Lung (tissue), 12 donors: Measurements from ENCODE around the gene SAMD1. TPM values are rescaled to one million over a fixed set of nuclear protein-coding genes. Genes with fewer than 3 reads are reported as not detected.
"Not testable (repeated sequence)": the region's sequence is repeated elsewhere in the genome, so short reads cannot be mapped to it uniquely, and the experiment has no call there.

ENCODE experiments used
- ATAC-seq: fragments of 200-7000 bp; cut with Tn5 transposase; one replicate; pipeline ENCODE4 v1.9.1; 2020; ENCODE audit warnings: moderate number of reproducible peaks; ENCODE audit not compliant: insufficient read depth, low FRiP score
- DNase-seq, 3 donors: peaks; one replicate each; pipeline ENCODE4 v3.0.0-alpha.2; 2013 to 2017
- H3K27ac ChIP-seq, 2 donors: one replicate each; pipeline ENCODE4 v1.5.1; 2013; ENCODE audit warnings: mild to moderate bottlenecking in 2 of 2, moderate library complexity in 2 of 2, control low read depth in 1 of 2, inconsistent platforms in 1 of 2, low read depth in 1 of 2, low read length in 1 of 2
- H3K27me3 ChIP-seq, 3 donors: one replicate each; pipeline ENCODE4 v1.5.1; 2013; ENCODE audit warnings: low read length in 2 of 3; ENCODE audit not compliant: control insufficient read depth in 3 of 3, insufficient read depth in 3 of 3
- H3K36me3 ChIP-seq, 4 donors: one replicate each; pipeline ENCODE4 v1.5.1; 2013; ENCODE audit warnings: low read length in 4 of 4, mild to moderate bottlenecking in 1 of 4, moderate library complexity in 1 of 4; ENCODE audit not compliant: control insufficient read depth in 4 of 4, insufficient read depth in 4 of 4
- H3K4me1 ChIP-seq, 5 donors: one replicate each; pipeline ENCODE4 v1.5.1; 2013; ENCODE audit warnings: low read length in 5 of 5, mild to moderate bottlenecking in 2 of 5, moderate library complexity in 1 of 5; ENCODE audit not compliant: control insufficient read depth in 5 of 5, insufficient read depth in 5 of 5
- H3K4me3 ChIP-seq: one replicate; pipeline ENCODE4 v1.5.1; 2013; ENCODE audit warnings: mild to moderate bottlenecking, control low read depth, moderate library complexity
- H3K9ac ChIP-seq, 2 donors: one replicate each; pipeline ENCODE4 v1.5.1; 2013; ENCODE audit warnings: low read length in 2 of 2, control low read depth in 1 of 2; ENCODE audit not compliant: insufficient read depth in 1 of 2
- H3K9me3 ChIP-seq, 4 donors: one replicate each; pipeline ENCODE4 v1.5.1; 2013; ENCODE audit warnings: low read length in 3 of 4, mild to moderate bottlenecking in 1 of 4, moderate library complexity in 1 of 4; ENCODE audit not compliant: control insufficient read depth in 4 of 4, insufficient read depth in 3 of 4
- CTCF ChIP-seq: IDR thresholded peaks from 2 replicates; pipeline ENCODE4 v1.5.1; 2012; ENCODE audit warnings: mild to moderate bottlenecking; ENCODE audit errors: control extremely low read depth, extremely low read depth
- WGBS, 2 donors: extraction: QIAGEN DNeasy Blood & Tissue Kit; methylation state at CpG; one replicate each; pipeline ENCODE4 v1.1.7; 2013; 5-methylcytosine and 5-hydroxymethylcytosine counted together
- polyA plus RNA-seq, 2 donors: library from polyadenylated mRNA; stranded (reverse); fragments of 200-250 nt; gene quantifications; one replicate each; pipeline ENCODE4 v1.2.1, GENCODE V29; 2013
- total RNA-seq, 2 donors: library from RNA; depleted of rRNA in 1 of 2; stranded (reverse); fragments of >200 nt in 1 of 2; gene quantifications; one replicate each; pipeline ENCODE4 v1.2.1, GENCODE V29; 2014 to 2021
- donor health status: control.
- donor health status: control.
- donor health status: Bipolar disorder and iron deficiency.
- donor health status: healthy.
- donor health status: DM: yes; HTN: yes; CAD: no.

The SAMD1 gene
- total and polyA plus RNA-seq, 4 donors: 32.9 to 48.8 (median 39.4) TPM

GRCh38 chr19:14050512-14050911 lies 40.0 kb downstream of the SAMD1 start:
- ATAC-seq (no peak), DNase-seq (no peak)
- no peak overlapping the region for H3K9ac ChIP-seq
- no peak overlapping the region for H3K4me3 ChIP-seq
- peaks cover 0 to 21% (median 3%) of the 10 kb centered on the region in 4 donors for H3K36me3 ChIP-seq
- no peak overlapping the region for H3K27ac ChIP-seq
- no peak for TF ChIP-seq CTCF
- H3K27me3 ChIP-seq: no peaks in the 10 kb centered on the region
- H3K4me1 ChIP-seq: no peaks in the 10 kb centered on the region
- peaks cover 0 to 5% (median 1%) of the 10 kb centered on the region in 4 donors for H3K9me3 ChIP-seq
- WGBS, 2 donors: 95 to 98% methylated on average over 4 of the region's 4 CpGs

- H3K27ac ChIP-seq: no peak overlapping the region
- peaks cover 0 to 5% (median 1%) of the 10 kb centered on the region in 4 donors for H3K9me3 ChIP-seq
- H3K36me3 ChIP-seq: peaks cover 0 to 24% (median 3%) of the 10 kb centered on the region in 4 donors
- H3K4me3 ChIP-seq: no peak overlapping the region
- H3K27me3 ChIP-seq: no peaks in the 10 kb centered on the region
- no peak overlapping the region for H3K9ac ChIP-seq
- DNase-seq: no peak
- TF ChIP-seq CTCF: peak; percentile 62
- no peaks in the 10 kb centered on the region for H3K4me1 ChIP-seq
- WGBS, 2 donors: 77% methylated on average over 8 of the region's 8 CpGs
- ATAC-seq: peak; percentile 72
Measured at GRCh38 chr19:14048443-14049153, 42.0 kb downstream of the SAMD1 start.

GRCh38 chr19:14047866-14048265 lies 42.7 kb downstream of the SAMD1 start:
- not testable (repeated sequence) for H3K4me1 ChIP-seq, H3K27ac ChIP-seq, DNase-seq, H3K9me3 ChIP-seq, H3K9ac ChIP-seq, H3K4me3 ChIP-seq, H3K27me3 ChIP-seq, ATAC-seq
- WGBS, 2 donors: 96 to 99% methylated on average over 10 of the region's 10 CpGs
- H3K36me3 ChIP-seq: peaks cover 0 to 26% (median 0%) of the 10 kb centered on the region in 4 donors

- peak; percentile 17 for TF ChIP-seq CTCF
- H3K9me3 ChIP-seq, H3K4me1 ChIP-seq, H3K27me3 ChIP-seq, H3K4me3 ChIP-seq, H3K9ac ChIP-seq, ATAC-seq: not testable (repeated sequence)
- 62 to 63% methylated on average over 19 of the region's 19 CpGs for WGBS, 2 donors
- H3K27ac ChIP-seq: peak overlapping the region in 1 of 2 donors; percentile 77
- peak; percentile 73 to 85 (median 80) for DNase-seq
- peaks cover 0 to 15% (median 0%) of the 10 kb centered on the region in 4 donors for H3K36me3 ChIP-seq
Measured at GRCh38 chr19:14042659-14043608, 47.6 kb downstream of the SAMD1 start.
